Measurements from ENCODE around the gene STK24.

The STK24 gene

GRCh38 chr13:98429081-98429480 is 147.8 kb downstream of the STK24 start:
- no peaks in the 10 kb centered on the region for H3K4me1 ChIP-seq (ENCODE audit: insufficient read depth, low read length, poor library complexity, severe bottlenecking)
- no peak overlapping the region for H3K4me2 ChIP-seq (ENCODE audit: low read depth, low read length, poor library complexity, severe bottlenecking)
- H2AFZ ChIP-seq (ENCODE audit: low read length), result no peak overlapping the region
- H3F3A ChIP-seq (ENCODE audit: low read depth), result no peaks in the 10 kb centered on the region
- H4K20me1 ChIP-seq (ENCODE audit: insufficient read depth, low read length, poor library complexity, severe bottlenecking), result no peaks in the 10 kb centered on the region
- H3K27me3 ChIP-seq (ENCODE audit: insufficient read depth, low read length, poor library complexity, severe bottlenecking), result no peaks in the 10 kb centered on the region
- TF ChIP-seq EZH2phosphoT487 (IDR thresholded peaks at IDR 0.05; ENCODE audit: borderline replicate concordance) (no peak), CTCF (conservative IDR thresholded peaks at IDR 0.05; ENCODE audit: low read length) (no peak)
- H3K9me2 ChIP-seq (replicated peaks; ENCODE audit: low read depth, low read length), result no peaks in the 10 kb centered on the region
- H3K36me3 ChIP-seq (ENCODE audit: insufficient read depth, low read length), result no peaks in the 10 kb centered on the region
- no peak overlapping the region for H3K9ac ChIP-seq (ENCODE audit: low read depth, low read length, poor library complexity, severe bottlenecking)
- H3K9me3 ChIP-seq (ENCODE audit: insufficient read depth, low read depth, low read length), result no peaks in the 10 kb centered on the region
- H3K4me3 ChIP-seq (ENCODE audit: low read length, poor library complexity, severe bottlenecking), result no peak overlapping the region
- no peaks in the 10 kb centered on the region for H3K79me2 ChIP-seq (ENCODE audit: insufficient read depth, low read length)

GRCh38 chr13:98428256-98428966 is 148.5 kb downstream of the STK24 start:
- no peaks in the 10 kb centered on the region for H3K36me3 ChIP-seq (ENCODE audit: insufficient read depth, low read length)
- no peaks in the 10 kb centered on the region for H3K27me3 ChIP-seq (ENCODE audit: insufficient read depth, low read length, poor library complexity, severe bottlenecking)

GRCh38 chr13:98427331-98427995 is 149.4 kb downstream of the STK24 start:
- TF ChIP-seq EZH2phosphoT487 (IDR thresholded peaks at IDR 0.05; ENCODE audit: borderline replicate concordance) (no peak), CTCF (conservative IDR thresholded peaks at IDR 0.05; ENCODE audit: low read length) (no peak)
- Histone ChIP-seq H3K4me2 (ENCODE audit: low read depth, low read length, poor library complexity, severe bottlenecking) (no peak overlapping the region), H3K36me3 (ENCODE audit: insufficient read depth, low read length) (no peaks in the 10 kb centered on the region), H2AFZ (ENCODE audit: low read length) (no peak overlapping the region), H3K9me3 (ENCODE audit: insufficient read depth, low read depth, low read length) (no peaks in the 10 kb centered on the region), H3K4me1 (ENCODE audit: insufficient read depth, low read length, poor library complexity, severe bottlenecking) (no peaks in the 10 kb centered on the region), H3K9me2 (replicated peaks; ENCODE audit: low read depth, low read length) (no peaks in the 10 kb centered on the region), H4K20me1 (ENCODE audit: insufficient read depth, low read length, poor library complexity, severe bottlenecking) (no peaks in the 10 kb centered on the region), H3K27me3 (ENCODE audit: insufficient read depth, low read length, poor library complexity, severe bottlenecking) (no peaks in the 10 kb centered on the region), H3K4me3 (ENCODE audit: low read length, poor library complexity, severe bottlenecking) (no peak overlapping the region), H3K79me2 (ENCODE audit: insufficient read depth, low read length) (no peaks in the 10 kb centered on the region), H3K9ac (ENCODE audit: low read depth, low read length, poor library complexity, severe bottlenecking) (no peak overlapping the region), H3F3A (ENCODE audit: low read depth) (no peaks in the 10 kb centered on the region)

More at GRCh38 chr13:98428256-98428966, 148.5 kb downstream of the STK24 start:
- TF ChIP-seq EZH2phosphoT487 (IDR thresholded peaks at IDR 0.05; ENCODE audit: borderline replicate concordance), result no peak
- TF ChIP-seq CTCF (conservative IDR thresholded peaks at IDR 0.05; ENCODE audit: low read length), result no peak
- Histone ChIP-seq H3K9me3 (ENCODE audit: insufficient read depth, low read depth, low read length) (no peaks in the 10 kb centered on the region), H3K9ac (ENCODE audit: low read depth, low read length, poor library complexity, severe bottlenecking) (no peak overlapping the region), H3F3A (ENCODE audit: low read depth) (no peaks in the 10 kb centered on the region), H3K4me2 (ENCODE audit: low read depth, low read length, poor library complexity, severe bottlenecking) (no peak overlapping the region), H3K4me1 (ENCODE audit: insufficient read depth, low read length, poor library complexity, severe bottlenecking) (no peaks in the 10 kb centered on the region), H4K20me1 (ENCODE audit: insufficient read depth, low read length, poor library complexity, severe bottlenecking) (no peaks in the 10 kb centered on the region), H3K4me3 (ENCODE audit: low read length, poor library complexity, severe bottlenecking) (no peak overlapping the region), H3K79me2 (ENCODE audit: insufficient read depth, low read length) (no peaks in the 10 kb centered on the region), H3K9me2 (replicated peaks; ENCODE audit: low read depth, low read length) (no peaks in the 10 kb centered on the region), H2AFZ (ENCODE audit: low read length) (no peak overlapping the region)

All from Loucy (cell line).